ENCODE measurements around the gene MOBP.
"Not testable (repeated sequence)": the region's sequence is repeated elsewhere in the genome, so short reads cannot be mapped to it uniquely, and the experiment has no call there.

MOBP gene

GRCh38 chr3:39457361-39457760 lies 10.1 kb upstream of the MOBP start:
- Histone ChIP-seq H3K9ac (no peak overlapping the region), H3K27ac (no peak overlapping the region), H3K79me2 (ENCODE audit: insufficient read depth, low read depth) (no peaks in the 10 kb centered on the region), H3K27me3 (ENCODE audit: insufficient read depth, low read depth) (no peaks in the 10 kb centered on the region), H3K36me3 (ENCODE audit: insufficient read depth) (no peaks in the 10 kb centered on the region), H3K4me2 (no peak overlapping the region), H3K4me1 (ENCODE audit: low read depth, poor library complexity, severe bottlenecking) (no peaks in the 10 kb centered on the region), H3K4me3 (IDR thresholded peaks at IDR 0.05; ENCODE audit: insufficient read depth, low read depth, low read length) (no peak overlapping the region), H4K20me1 (ENCODE audit: insufficient read depth) (no peaks in the 10 kb centered on the region), H2AFZ (ENCODE audit: low read depth) (no peak overlapping the region)
- no peak for TF ChIP-seq CTCF (conservative IDR thresholded peaks at IDR 0.05; ENCODE audit: low read depth, low read length)

GRCh38 chr3:39458579-39458978 lies 8.9 kb upstream of the MOBP start:
- not testable (repeated sequence) for H3K4me3 ChIP-seq (IDR thresholded peaks at IDR 0.05; ENCODE audit: insufficient read depth, low read depth, low read length); H3K79me2 ChIP-seq (ENCODE audit: insufficient read depth, low read depth)

GRCh38 chr3:39460677-39461076 lies 6.8 kb upstream of the MOBP start:
- no peaks in the 10 kb centered on the region for H3K36me3 ChIP-seq (ENCODE audit: insufficient read depth)
- no peaks in the 10 kb centered on the region for H3K27me3 ChIP-seq (ENCODE audit: insufficient read depth, low read depth)
- H3K27ac ChIP-seq, result no peak overlapping the region
- no peak for TF ChIP-seq CTCF (conservative IDR thresholded peaks at IDR 0.05; ENCODE audit: low read depth, low read length)
- no peaks in the 10 kb centered on the region for H3K79me2 ChIP-seq (ENCODE audit: insufficient read depth, low read depth)
- H4K20me1 ChIP-seq (ENCODE audit: insufficient read depth), result no peaks in the 10 kb centered on the region
- no peaks in the 10 kb centered on the region for H3K4me1 ChIP-seq (ENCODE audit: low read depth, poor library complexity, severe bottlenecking)
- no peak overlapping the region for H3K4me2 ChIP-seq
- no peak overlapping the region for H2AFZ ChIP-seq (ENCODE audit: low read depth)
- H3K9ac ChIP-seq, result no peak overlapping the region
- no peak overlapping the region for H3K4me3 ChIP-seq (IDR thresholded peaks at IDR 0.05; ENCODE audit: insufficient read depth, low read depth, low read length)

More at GRCh38 chr3:39458579-39458978, 8.9 kb upstream of the MOBP start:
- H3K36me3 ChIP-seq (ENCODE audit: insufficient read depth); H3K27ac ChIP-seq; H4K20me1 ChIP-seq (ENCODE audit: insufficient read depth); H2AFZ ChIP-seq (ENCODE audit: low read depth); H3K4me1 ChIP-seq (ENCODE audit: low read depth, poor library complexity, severe bottlenecking); H3K4me2 ChIP-seq; H3K9ac ChIP-seq; H3K27me3 ChIP-seq (ENCODE audit: insufficient read depth, low read depth): not testable (repeated sequence)

GRCh38 chr3:39463269-39463668 lies 4.2 kb upstream of the MOBP start:
- Histone ChIP-seq H2AFZ (ENCODE audit: low read depth) (no peak overlapping the region), H3K36me3 (ENCODE audit: insufficient read depth) (no peaks in the 10 kb centered on the region), H3K4me3 (IDR thresholded peaks at IDR 0.05; ENCODE audit: insufficient read depth, low read depth, low read length) (no peak overlapping the region), H3K27ac (no peak overlapping the region), H4K20me1 (ENCODE audit: insufficient read depth) (no peaks in the 10 kb centered on the region), H3K27me3 (ENCODE audit: insufficient read depth, low read depth) (no peaks in the 10 kb centered on the region), H3K4me1 (ENCODE audit: low read depth, poor library complexity, severe bottlenecking) (no peaks in the 10 kb centered on the region), H3K4me2 (no peak overlapping the region), H3K79me2 (ENCODE audit: insufficient read depth, low read depth) (no peaks in the 10 kb centered on the region), H3K9ac (no peak overlapping the region)
- TF ChIP-seq CTCF (conservative IDR thresholded peaks at IDR 0.05; ENCODE audit: low read depth, low read length), result no peak

GRCh38 chr3:39466988-39467387 lies 492 bp upstream of the MOBP start:
- H3K4me2 ChIP-seq, result no peak overlapping the region
- H4K20me1 ChIP-seq (ENCODE audit: insufficient read depth), result no peaks in the 10 kb centered on the region
- H3K27ac ChIP-seq, result no peak overlapping the region
- H3K27me3 ChIP-seq (ENCODE audit: insufficient read depth, low read depth), result no peaks in the 10 kb centered on the region
- no peaks in the 10 kb centered on the region for H3K4me1 ChIP-seq (ENCODE audit: low read depth, poor library complexity, severe bottlenecking)
- H3K4me3 ChIP-seq (IDR thresholded peaks at IDR 0.05; ENCODE audit: insufficient read depth, low read depth, low read length), result no peak overlapping the region
- H2AFZ ChIP-seq (ENCODE audit: low read depth), result no peak overlapping the region
- H3K9ac ChIP-seq, result no peak overlapping the region
- H3K79me2 ChIP-seq (ENCODE audit: insufficient read depth, low read depth), result no peaks in the 10 kb centered on the region
- no peak for TF ChIP-seq CTCF (conservative IDR thresholded peaks at IDR 0.05; ENCODE audit: low read depth, low read length)
- H3K36me3 ChIP-seq (ENCODE audit: insufficient read depth), result no peaks in the 10 kb centered on the region
